RWPE2 (cell line): ENCODE measurements around the gene RDH13.

Source experiments
- ATAC-seq: fragments of 200-7000 bp; cut with Tn5 transposase; 3 replicates; pipeline ENCODE4 v1.9.1; 2021; ENCODE audit warnings: low read depth
- DNase-seq: peaks from one replicate; pipeline ENCODE4 v3.0.0-alpha.2; 2020; ENCODE audit warnings: low spot score
- H3K27ac ChIP-seq: fragments of 450-650 bp; 2 replicates; pipeline ENCODE4 v1.5.1; 2017; ENCODE audit warnings: mild to moderate bottlenecking; ENCODE audit not compliant: poor library complexity, severe bottlenecking
- H3K27me3 ChIP-seq: fragments of 250-450 bp; sonication (Bioruptor Pico); 2 replicates; pipeline ENCODE4 v1.5.1; 2021; ENCODE audit warnings: mild to moderate bottlenecking, moderate library complexity; ENCODE audit not compliant: insufficient read depth, poor library complexity, severe bottlenecking
- H3K36me3 ChIP-seq: fragments of 250-450 bp; sonication (Bioruptor Pico); 2 replicates; pipeline ENCODE4 v1.5.1; 2020; ENCODE audit warnings: low read depth, mild to moderate bottlenecking, moderate library complexity
- H3K4me1 ChIP-seq: fragments of 250-450 bp; sonication (Bioruptor Pico); 2 replicates; pipeline ENCODE4 v1.5.1; 2021; ENCODE audit warnings: mild to moderate bottlenecking, moderate library complexity; ENCODE audit not compliant: insufficient read depth, poor library complexity, severe bottlenecking
- H3K4me3 ChIP-seq: fragments of 250-450 bp; sonication (Bioruptor Pico); 2 replicates; pipeline ENCODE4 v1.5.1; 2021; ENCODE audit warnings: mild to moderate bottlenecking, moderate library complexity; ENCODE audit not compliant: severe bottlenecking
- H3K9me3 ChIP-seq: fragments of 250-450 bp; sonication (Bioruptor Pico); 2 replicates; pipeline ENCODE4 v1.5.1; 2021; ENCODE audit warnings: mild to moderate bottlenecking, moderate library complexity; ENCODE audit not compliant: severe bottlenecking
- TF ChIP-seq, protein P1 (sequence below): fragments of 450-650 bp; IDR thresholded peaks from one replicate; pipeline ENCODE4 v1.5.1; 2017; ENCODE audit warnings: mild to moderate bottlenecking, moderate library complexity; ENCODE audit not compliant: poor library complexity, severe bottlenecking

The RDH13 gene

DNA sequence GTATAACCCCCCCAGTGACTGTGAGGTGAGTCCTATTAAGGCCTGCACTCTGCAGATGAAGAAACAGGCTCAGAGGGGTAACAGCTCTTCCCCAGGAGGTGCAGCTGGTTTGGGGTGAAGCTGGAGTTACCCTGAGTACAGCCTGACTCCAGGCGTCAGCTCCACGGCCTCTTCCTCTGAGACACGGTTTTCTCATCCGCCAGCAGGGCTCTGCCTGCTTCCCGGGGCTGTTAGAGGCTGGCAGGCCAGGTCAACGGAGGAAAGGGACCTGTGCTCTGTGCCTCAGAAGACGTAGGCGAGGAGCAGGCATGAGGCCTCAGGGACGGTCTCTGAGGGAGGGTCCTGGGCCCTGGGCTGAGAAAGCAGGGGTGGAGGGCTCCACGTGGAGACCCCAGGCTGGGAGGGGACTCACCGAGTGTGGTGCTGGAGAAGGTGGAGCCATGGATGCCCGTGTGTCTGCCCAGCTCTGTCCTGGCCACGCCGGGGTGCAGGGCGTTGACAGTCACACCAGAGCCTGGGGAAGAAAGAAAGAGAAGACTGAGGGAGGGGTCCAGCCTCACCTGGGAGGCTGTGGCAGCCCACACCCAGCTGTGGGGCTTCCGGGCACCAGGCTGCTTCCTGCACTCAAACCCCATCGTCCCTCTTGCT lies 15.8 kb downstream of the RDH13 start:
- Histone ChIP-seq H3K4me3 (no peak overlapping the region), H3K4me1 (no peaks in the 10 kb centered on the region), H3K9me3 (no peaks in the 10 kb centered on the region), H3K27ac (no peak overlapping the region), H3K27me3 (no peaks in the 10 kb centered on the region), H3K36me3 (peaks cover 38% of the 10 kb centered on the region)
- ATAC-seq (no peak), DNase-seq (no peak)
- TF ChIP-seq, protein P1, sequence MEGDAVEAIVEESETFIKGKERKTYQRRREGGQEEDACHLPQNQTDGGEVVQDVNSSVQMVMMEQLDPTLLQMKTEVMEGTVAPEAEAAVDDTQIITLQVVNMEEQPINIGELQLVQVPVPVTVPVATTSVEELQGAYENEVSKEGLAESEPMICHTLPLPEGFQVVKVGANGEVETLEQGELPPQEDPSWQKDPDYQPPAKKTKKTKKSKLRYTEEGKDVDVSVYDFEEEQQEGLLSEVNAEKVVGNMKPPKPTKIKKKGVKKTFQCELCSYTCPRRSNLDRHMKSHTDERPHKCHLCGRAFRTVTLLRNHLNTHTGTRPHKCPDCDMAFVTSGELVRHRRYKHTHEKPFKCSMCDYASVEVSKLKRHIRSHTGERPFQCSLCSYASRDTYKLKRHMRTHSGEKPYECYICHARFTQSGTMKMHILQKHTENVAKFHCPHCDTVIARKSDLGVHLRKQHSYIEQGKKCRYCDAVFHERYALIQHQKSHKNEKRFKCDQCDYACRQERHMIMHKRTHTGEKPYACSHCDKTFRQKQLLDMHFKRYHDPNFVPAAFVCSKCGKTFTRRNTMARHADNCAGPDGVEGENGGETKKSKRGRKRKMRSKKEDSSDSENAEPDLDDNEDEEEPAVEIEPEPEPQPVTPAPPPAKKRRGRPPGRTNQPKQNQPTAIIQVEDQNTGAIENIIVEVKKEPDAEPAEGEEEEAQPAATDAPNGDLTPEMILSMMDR = no peak

GRCh38 chr19:55044771-55045716 lies 17.9 kb downstream of the RDH13 start:
- no peak for DNase-seq
- Histone ChIP-seq H3K4me3 (no peak overlapping the region), H3K36me3 (peaks cover 43% of the 10 kb centered on the region), H3K4me1 (no peaks in the 10 kb centered on the region), H3K27me3 (no peaks in the 10 kb centered on the region), H3K9me3 (no peaks in the 10 kb centered on the region), H3K27ac (no peak overlapping the region)
- TF ChIP-seq, protein P1 = no peak
- ATAC-seq = no peak

DNA sequence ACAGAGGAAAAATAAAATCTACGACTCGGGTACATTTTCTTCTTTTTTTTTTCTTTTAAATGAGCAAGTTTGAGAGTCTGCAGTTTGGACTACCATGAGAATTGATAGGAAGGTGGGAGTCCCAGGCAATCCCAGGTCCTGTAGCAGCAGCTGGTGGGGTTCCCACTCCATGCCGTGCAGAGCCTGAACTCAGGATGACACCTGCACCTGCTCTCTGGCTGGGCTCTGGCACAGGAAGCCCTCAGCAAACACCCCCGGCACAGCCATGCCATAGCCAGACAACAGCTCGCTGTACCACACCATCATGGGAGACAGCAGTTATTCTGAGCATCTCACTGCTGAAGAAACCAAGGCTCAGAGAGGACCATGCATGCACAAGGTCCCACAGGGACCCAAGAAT lies 18.7 kb downstream of the RDH13 start:
- DNase-seq = no peak
- ATAC-seq = no peak
- TF ChIP-seq, protein P1 = no peak

GRCh38 chr19:55042688-55043087 lies 20.3 kb downstream of the RDH13 start:
- Histone ChIP-seq H3K27me3 (no peaks in the 10 kb centered on the region), H3K27ac (no peak overlapping the region), H3K9me3 (no peaks in the 10 kb centered on the region), H3K4me1 (no peaks in the 10 kb centered on the region), H3K36me3 (peaks cover 32% of the 10 kb centered on the region), H3K4me3 (no peak overlapping the region)
- TF ChIP-seq, protein P1 = no peak
- ATAC-seq (no peak), DNase-seq (no peak)

More for the DNA sequence above, 18.7 kb downstream of the RDH13 start:
- no peak overlapping the region for H3K4me3 ChIP-seq
- no peaks in the 10 kb centered on the region for H3K27me3 ChIP-seq
- H3K36me3 ChIP-seq = peaks cover 43% of the 10 kb centered on the region
- H3K4me1 ChIP-seq = no peaks in the 10 kb centered on the region
- no peak overlapping the region for H3K27ac ChIP-seq
- no peaks in the 10 kb centered on the region for H3K9me3 ChIP-seq

DNA sequence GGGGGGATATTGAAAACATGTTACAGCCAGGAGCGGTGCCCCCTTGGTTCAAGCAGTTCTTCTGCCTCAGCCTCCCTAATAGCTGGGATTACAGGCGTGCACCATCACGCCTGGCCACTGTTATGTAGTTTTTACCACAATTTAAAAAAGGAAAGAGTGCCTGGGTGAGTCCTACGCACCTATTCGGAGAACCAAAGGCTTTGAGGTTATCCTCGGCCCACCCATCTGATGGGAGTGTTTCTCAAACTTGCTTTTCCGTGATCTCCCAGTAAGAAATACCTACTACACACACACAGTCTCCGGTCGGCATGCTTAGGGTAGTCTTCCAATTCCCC lies 20.6 kb downstream of the RDH13 start:
- no peaks in the 10 kb centered on the region for H3K4me1 ChIP-seq
- H3K27me3 ChIP-seq = no peaks in the 10 kb centered on the region
- H3K4me3 ChIP-seq = no peak overlapping the region
- H3K36me3 ChIP-seq = peaks cover 30% of the 10 kb centered on the region
- no peaks in the 10 kb centered on the region for H3K9me3 ChIP-seq
- no peak for ATAC-seq
- TF ChIP-seq, protein P1 = no peak
- H3K27ac ChIP-seq = no peak overlapping the region
- no peak for DNase-seq
